Stimulated activated CD4-positive, alpha-beta T cell treated with anti-CD3 and anti-CD28 coated beads, TNF-alpha, amount 100 ng/mL, for 48 hours (primary cell): ENCODE measurements around the gene AKR1B1.

Experiments
- DNase-seq, 3 donors: peaks; one replicate each; pipeline ENCODE4 v3.0.0-alpha.2; 2020; ENCODE audit warnings: low read depth in 3 of 3

The AKR1B1 gene

DNA sequence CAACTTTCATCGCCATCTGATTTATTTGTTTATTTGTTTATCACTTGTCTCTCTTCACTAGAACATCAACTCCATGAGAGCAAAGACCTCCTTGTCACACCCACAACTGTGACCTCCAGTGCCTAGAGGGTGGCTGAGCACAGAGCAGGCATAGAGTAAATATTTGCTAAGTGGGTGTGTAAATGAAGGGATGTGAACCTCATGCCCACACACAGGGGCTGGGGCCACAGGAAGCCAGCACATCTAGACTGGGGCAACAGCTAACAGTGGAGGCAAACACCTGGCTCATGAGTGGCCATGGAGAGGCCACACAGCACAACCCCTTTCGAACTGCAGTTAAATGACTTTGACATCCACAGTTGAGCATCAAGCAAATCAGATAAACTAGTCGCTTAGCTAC is 39.8 kb downstream of the AKR1B1 start:
- no peak for DNase-seq

DNA sequence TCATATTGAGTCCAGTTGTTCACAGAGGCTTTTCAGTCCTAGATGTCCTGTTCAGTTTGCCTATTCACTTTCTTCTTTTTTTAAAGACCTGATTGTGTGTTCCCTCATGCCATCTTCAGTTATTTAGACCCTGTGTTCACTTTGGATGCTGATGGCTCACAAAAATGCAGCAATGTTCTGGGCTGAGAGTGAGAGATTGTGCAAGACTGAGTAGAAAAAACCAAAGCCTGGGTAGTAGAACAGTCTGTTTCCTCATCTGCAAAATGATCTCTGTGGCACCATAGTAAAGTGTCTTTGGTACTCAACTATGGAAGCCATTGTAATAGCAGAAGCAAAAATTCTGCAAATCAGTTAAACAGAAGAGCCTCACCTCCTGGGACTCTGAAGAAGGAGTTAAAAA is 43.2 kb downstream of the AKR1B1 start:
- DNase-seq = no peak

DNA sequence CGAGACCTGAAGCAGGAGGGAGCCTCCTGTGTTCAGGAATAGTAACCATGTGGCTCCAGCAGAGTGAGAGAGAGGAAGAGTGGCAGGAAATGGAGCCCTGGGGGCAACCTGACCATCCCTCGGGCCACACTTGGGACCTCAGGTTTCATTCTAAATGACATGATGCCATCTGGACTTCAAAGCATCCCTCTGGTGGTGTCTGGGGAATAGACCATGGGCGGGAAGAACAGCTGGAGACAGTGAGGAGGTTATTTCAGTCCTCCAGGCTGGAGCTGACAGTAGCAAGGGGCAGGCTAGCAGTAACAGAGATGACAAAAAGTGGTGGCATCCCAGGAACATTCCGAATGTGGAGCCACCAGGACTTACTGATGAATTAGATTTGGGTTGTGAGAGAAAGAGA is 44.8 kb downstream of the AKR1B1 start:
- DNase-seq = no peak

DNA sequence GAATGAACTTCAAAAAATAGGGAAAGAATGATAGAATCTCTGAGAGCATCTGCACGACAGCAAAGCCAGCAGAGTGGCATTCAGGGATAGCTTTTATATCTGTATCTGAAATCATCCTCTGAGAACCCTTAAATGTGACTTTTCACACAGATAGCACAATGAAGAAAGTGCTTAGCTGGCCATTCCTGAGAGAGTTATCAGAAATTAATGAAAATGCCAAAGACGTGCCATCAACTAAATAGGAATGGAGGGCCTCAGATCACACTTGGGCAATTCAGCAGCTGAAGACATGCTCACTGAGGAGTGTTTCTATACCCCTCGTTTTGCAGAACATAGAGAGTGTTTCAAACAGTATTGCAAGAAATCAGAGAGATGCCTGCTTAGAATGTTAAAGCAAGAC is 51.6 kb downstream of the AKR1B1 start:
- no peak for DNase-seq

DNA sequence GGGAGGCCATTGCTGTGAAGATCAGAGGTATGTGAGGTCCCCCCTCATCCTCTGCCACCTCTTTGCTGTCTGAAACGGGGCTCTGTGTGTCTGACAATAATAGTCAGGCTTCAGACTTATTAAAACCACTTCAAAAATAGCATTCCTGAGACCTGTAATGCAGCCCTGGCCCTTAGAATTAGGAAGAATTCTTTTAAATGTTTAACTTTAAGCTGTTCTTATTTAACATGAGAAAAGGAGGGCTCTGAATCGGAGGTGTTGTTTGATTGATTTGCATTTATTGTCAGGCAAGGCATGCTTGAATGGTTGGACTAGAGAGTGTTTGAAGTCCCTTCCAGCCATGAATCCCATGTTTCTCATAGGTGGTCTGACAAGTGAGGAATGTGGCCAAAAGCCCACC is 52.5 kb downstream of the AKR1B1 start:
- DNase-seq = no peak

DNA sequence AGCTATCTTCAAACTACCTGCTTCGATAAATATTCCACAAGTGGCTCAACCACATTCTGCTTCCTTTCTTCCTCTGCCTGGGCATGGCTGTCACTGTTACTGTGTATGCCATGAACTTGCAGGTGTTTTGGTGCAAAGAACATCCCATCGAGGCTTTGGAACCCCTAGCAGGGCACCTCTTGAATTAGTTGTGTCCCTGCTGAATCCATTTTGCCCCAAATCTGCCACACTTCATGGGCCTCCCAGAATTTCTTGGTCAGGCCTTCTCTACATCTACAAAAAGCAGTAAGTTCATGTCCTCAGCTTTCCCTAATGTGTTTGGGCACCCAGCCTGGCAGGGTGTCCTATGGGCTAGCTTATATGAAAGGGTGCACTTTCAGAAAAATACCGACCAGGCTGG is 53.6 kb downstream of the AKR1B1 start:
- no peak for DNase-seq

DNA sequence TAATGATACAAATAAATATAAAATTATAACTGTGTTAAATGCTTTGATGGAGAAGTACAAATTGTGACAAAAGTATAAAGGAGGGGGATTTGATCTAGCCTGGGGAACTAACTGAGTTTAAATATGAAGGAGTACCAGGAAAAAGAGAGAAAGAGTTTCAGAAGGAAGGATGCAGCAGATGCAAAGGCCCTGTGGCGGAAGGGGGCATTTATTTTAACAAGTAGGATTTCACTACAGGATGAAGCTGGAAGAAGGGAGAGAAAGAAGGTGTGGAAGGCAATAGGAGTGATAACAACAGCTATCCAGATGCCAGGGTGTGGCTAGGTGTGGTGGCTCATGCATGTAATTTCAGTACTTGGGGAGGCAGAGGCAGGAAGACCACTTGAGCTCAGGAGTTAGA is 55.8 kb downstream of the AKR1B1 start:
- no peak for DNase-seq

DNA sequence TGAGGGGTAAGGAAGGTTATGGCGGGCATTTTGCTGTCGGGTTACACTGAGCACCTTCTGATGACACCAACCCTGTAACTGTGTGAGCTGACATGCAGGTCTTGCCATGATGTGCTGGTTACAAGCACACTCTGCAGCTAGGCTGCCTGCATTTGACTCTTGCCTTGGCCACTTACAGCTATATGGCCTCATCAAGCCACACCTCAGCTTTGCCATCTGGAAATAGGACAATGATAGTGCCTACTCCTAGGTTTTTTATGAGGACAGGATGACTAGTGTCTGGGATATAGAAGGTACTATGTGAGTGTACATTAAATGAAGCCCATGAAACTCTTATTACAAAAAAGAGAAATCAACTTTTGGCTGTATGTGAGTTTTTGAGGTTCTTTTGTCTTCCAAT is 58.0 kb downstream of the AKR1B1 start:
- no peak for DNase-seq

DNA sequence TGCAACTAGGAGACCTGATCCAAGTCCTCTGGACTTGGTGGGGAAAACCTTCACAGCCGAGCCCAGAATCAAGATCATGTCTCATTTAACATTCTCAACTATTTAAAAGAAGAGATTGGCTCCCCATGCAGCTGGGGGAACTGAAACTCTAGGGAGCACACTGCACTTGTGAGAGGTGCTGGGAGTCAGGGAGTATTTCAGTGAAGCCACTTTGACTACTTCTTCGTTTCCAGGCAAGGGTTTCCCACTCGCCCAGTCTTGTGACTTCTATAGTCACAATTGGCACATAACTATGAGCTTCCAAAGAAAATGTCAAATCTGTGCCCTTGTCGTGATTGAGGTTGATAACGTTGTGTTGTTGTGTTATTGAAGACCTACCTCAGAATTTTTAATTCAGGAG is 62.9 kb downstream of the AKR1B1 start:
- no peak for DNase-seq

DNA sequence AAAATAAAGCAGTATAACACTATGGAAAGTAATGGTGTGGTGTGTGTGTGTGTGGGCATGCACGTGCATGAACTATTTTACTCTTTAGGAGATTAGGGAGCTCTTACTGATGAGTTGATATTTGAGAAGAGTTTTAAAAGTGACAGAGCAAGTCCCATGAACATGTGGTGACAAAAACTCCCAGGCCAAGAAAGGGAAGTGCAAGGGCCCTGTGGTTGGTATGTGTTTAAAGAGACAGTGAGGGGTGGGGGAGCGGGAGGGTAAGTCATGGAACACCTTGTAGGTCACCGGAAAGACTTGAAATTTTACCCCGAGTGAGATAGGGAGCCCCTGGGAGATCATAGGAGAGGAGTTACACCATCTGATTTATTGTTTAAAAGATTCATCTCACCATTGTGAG is 63.3 kb downstream of the AKR1B1 start:
- DNase-seq = no peak

DNA sequence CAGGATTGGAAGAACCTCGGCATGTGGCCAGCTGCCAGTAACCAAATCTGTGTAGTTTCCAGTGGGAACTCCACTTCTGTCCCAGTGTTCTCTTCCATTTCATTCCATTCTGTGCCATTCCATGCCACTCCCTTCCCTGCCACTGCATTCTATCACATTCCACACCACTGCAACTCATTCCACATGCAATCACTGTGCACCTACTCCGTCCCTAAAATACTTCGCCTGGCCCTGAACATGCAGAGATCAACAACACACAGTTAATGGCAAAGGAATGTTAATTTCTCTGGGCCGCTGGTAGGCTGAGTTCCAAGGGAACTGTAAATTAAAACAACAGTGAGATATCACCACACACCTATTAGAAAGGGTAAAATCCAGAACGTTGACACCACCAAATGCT is 64.8 kb downstream of the AKR1B1 start:
- no peak for DNase-seq
